AG20443 (cell line): ENCODE measurements around the gene PDCD10.

Experiments used
- DNase-seq: peaks from one replicate; pipeline ENCODE4 v3.0.0; 2012; ENCODE audit warnings: low spot score, mixed read lengths

PDCD10 gene

GRCh38 chr3:167735233-167736138 lies 794 bp upstream of the PDCD10 start, which contains the start of gene SERPINI1:
Gene SERPINI1 (plus strand): TSS chr3:167735721. CDS start chr3:167789129, 53,408 bp downstream.
- DNase-seq, result peak; percentile 89

GRCh38 chr3:167733961-167734497 lies 663 bp downstream of the PDCD10 start:
- DNase-seq, result no peak

GRCh38 chr3:167732313-167733065 lies 2.2 kb downstream of the PDCD10 start:
- no peak for DNase-seq

GRCh38 chr3:167731393-167731792 lies 3.3 kb downstream of the PDCD10 start:
- no peak for DNase-seq

GRCh38 chr3:167729591-167729990 lies 5.1 kb downstream of the PDCD10 start:
- DNase-seq, result no peak

GRCh38 chr3:167728632-167729323 lies 5.9 kb downstream of the PDCD10 start:
- DNase-seq, result no peak

- DNase-seq, result peak; percentile 53
These were observed 6.5 kb downstream of the PDCD10 start for GRCh38 chr3:167728176-167728575.

- DNase-seq, result no peak
These were observed 10.8 kb downstream of the PDCD10 start for GRCh38 chr3:167723872-167724271.

GRCh38 chr3:167723025-167723512 lies 11.6 kb downstream of the PDCD10 start:
- DNase-seq, result no peak

GRCh38 chr3:167718582-167718981 lies 16.1 kb downstream of the PDCD10 start:
- DNase-seq, result no peak

GRCh38 chr3:167716920-167717319 lies 17.8 kb downstream of the PDCD10 start:
- DNase-seq, result no peak

GRCh38 chr3:167714871-167715270 lies 19.8 kb downstream of the PDCD10 start:
- no peak for DNase-seq

- DNase-seq, result no peak
These were observed 22.2 kb downstream of the PDCD10 start for GRCh38 chr3:167712445-167712844.

- DNase-seq, result no peak
These were observed 23.3 kb downstream of the PDCD10 start for GRCh38 chr3:167711439-167711838.

- DNase-seq, result no peak
These were observed 24.1 kb downstream of the PDCD10 start for GRCh38 chr3:167710552-167710951.

GRCh38 chr3:167709690-167710089 lies 25.0 kb downstream of the PDCD10 start:
- no peak for DNase-seq

- DNase-seq, result no peak
These were observed 28.9 kb downstream of the PDCD10 start for GRCh38 chr3:167705840-167706239.

GRCh38 chr3:167700926-167701325 lies 33.8 kb downstream of the PDCD10 start:
- DNase-seq, result no peak

GRCh38 chr3:167700046-167700445 lies 34.6 kb downstream of the PDCD10 start:
- DNase-seq, result no peak

- no peak for DNase-seq
These were observed 40.6 kb downstream of the PDCD10 start for GRCh38 chr3:167694121-167694520.

GRCh38 chr3:167691366-167691765 lies 43.3 kb downstream of the PDCD10 start:
- DNase-seq, result no peak
